DOHH2 (cell line): ENCODE measurements around the gene TCEAL2.
"Not testable (repeated sequence)": the region's sequence is repeated elsewhere in the genome, so short reads cannot be mapped to it uniquely, and the experiment has no call there.

Experiments used
- EZH2phosphoT487 ChIP-seq: fragments of 200-600 bp; sonication (generic); IDR thresholded peaks from 2 replicates; pipeline ENCODE4 v1.6.1; 2017; ENCODE audit warnings: borderline replicate concordance, mild to moderate bottlenecking, antibody characterized with exemption, low read length, moderate library complexity, mixed read lengths
- TF ChIP-seq, protein P1 (sequence below): fragments of 200-600 bp; sonication (generic); IDR thresholded peaks from one replicate; pipeline ENCODE4 v1.5.1; 2014; ENCODE audit warnings: antibody characterized with exemption, mild to moderate bottlenecking, low read depth, low read length; ENCODE audit not compliant: poor library complexity, severe bottlenecking

DNA sequence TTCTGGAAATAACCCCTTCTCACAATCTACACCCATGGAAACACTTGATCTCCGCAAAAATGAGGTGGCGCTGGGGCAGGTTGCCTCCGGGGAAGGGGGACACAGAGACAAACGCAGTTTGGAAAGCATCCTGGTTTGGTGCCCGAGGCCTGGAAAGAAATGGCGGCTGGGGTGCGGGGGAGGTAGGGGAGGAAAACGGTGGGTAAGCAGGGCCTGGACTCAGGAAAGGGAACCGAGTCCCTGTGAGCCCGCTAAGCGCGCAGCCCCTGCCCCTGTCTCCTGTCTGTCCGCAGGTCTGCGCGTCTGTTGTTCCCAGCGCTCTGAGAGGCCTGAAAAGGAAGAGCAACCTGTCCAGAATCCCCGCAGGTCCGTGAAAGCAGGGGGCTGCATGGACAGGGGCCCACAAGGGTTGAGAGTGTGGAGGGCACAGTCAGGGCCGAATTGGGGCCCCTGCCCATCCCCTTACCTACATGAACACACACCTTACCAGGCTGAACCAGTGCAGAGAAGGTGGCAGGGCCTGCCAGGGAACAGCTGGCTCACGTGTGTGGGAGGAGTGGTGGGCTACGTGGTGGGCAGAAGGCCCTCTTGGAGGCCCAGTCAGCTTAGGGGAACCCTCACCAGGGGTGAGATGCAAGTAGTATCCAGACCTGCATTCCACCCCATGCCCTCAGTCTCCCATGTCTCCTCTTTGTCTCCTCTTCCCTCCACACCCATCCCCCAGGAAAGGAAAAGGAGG lies 770 bp downstream of the TCEAL2 start:
- TF ChIP-seq, protein P1, sequence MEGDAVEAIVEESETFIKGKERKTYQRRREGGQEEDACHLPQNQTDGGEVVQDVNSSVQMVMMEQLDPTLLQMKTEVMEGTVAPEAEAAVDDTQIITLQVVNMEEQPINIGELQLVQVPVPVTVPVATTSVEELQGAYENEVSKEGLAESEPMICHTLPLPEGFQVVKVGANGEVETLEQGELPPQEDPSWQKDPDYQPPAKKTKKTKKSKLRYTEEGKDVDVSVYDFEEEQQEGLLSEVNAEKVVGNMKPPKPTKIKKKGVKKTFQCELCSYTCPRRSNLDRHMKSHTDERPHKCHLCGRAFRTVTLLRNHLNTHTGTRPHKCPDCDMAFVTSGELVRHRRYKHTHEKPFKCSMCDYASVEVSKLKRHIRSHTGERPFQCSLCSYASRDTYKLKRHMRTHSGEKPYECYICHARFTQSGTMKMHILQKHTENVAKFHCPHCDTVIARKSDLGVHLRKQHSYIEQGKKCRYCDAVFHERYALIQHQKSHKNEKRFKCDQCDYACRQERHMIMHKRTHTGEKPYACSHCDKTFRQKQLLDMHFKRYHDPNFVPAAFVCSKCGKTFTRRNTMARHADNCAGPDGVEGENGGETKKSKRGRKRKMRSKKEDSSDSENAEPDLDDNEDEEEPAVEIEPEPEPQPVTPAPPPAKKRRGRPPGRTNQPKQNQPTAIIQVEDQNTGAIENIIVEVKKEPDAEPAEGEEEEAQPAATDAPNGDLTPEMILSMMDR = not testable (repeated sequence)
- not testable (repeated sequence) for TF ChIP-seq EZH2phosphoT487
